ENCODE data around the gene TTC21B.

TTC21B gene

DNA sequence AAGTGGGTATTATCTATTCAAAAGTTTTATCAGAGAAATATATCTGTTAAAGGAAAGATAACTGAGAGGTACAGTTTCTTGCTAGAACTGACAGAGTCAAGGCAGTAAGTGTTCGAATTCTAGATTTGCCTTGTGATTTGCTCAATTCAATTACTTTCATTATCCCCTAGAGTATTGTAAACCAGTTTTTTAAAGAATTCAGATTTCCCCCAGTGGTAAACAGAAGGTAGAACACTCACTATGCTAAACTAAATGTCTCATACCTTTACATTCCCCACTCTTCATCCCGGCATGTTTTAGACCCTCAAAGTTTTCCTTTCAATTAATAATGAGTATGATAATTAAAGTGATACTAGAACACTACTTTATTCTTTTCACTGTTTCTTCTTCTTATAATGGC is 28.6 kb downstream of the TTC21B start:
- DNase-seq (ENCODE audit: low spot score): no peak

- no peak for DNase-seq (ENCODE audit: low spot score)
These were observed 32.8 kb downstream of the TTC21B start for GRCh38 chr2:165920748-165921147.

DNA sequence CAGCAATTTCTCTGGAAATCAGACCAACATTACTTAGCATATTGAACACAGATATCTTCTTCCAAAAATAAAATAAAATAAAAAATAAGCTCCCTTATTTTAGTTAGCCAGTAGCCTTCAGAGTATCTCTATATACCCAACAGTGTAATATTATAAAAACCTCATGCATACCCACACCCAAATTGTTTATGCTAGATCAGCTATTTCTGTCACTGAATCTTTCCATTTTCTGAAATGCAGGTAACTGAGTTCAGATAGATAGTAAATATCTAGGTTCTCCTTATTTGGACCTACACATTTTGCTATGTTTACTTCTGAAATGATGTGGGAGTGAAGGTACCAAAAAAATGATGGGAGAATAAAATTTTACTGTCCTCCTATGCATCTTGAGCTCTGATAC is 39.9 kb downstream of the TTC21B start:
- no peak for DNase-seq (ENCODE audit: low spot score)

GRCh38 chr2:165911981-165912380 is 41.6 kb downstream of the TTC21B start:
- DNase-seq (ENCODE audit: low spot score): no peak

- no peak for DNase-seq (ENCODE audit: low spot score)
These were observed 42.3 kb downstream of the TTC21B start for GRCh38 chr2:165911231-165911630.

DNA sequence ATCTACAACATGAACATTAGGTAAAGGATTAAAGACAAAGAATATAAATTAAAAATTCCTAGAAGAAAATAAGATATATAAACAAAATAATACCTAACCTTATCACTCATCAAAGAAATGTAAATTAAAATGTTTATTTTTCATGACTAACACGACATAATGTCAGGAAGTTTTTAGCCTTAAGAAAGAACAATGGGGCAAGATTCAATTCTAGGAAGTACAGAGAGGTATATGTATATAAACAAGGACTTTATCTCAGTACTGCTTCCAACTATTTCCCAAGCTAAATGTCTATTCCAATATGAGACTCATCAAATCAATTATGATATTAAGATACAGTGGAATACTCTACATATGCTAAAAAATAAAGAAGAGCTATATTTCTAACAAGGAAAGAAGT is 44.1 kb downstream of the TTC21B start:
- no peak for DNase-seq (ENCODE audit: low spot score)

GRCh38 chr2:165905854-165906253 is 47.7 kb downstream of the TTC21B start:
- no peak for DNase-seq (ENCODE audit: low spot score)

- no peak for DNase-seq (ENCODE audit: low spot score)
These were observed 48.3 kb downstream of the TTC21B start for GRCh38 chr2:165905269-165905668.

- no peak for DNase-seq (ENCODE audit: low spot score)
These were observed 49.1 kb downstream of the TTC21B start for GRCh38 chr2:165904432-165904831.

GRCh38 chr2:165903406-165903805 is 50.2 kb downstream of the TTC21B start:
- no peak for DNase-seq (ENCODE audit: low spot score)

DNA sequence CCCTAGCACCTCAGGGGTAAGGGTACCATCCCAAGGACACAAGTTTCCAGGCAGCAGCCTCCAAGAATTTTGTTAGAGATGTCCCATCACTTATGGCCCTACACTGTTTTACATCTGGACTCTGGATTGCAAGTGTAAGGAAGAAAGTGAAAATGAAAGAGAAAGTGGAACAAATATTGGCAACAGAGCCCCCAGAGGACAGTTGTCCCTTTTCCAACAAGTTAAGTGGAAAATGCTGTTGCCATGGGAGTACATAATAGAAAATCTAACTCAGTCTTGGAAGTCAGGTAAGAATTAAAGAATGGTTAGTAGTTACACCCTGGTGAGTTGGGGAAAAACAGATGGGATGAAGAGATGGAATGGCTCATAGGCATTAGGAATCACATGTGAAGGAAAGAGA is 50.6 kb downstream of the TTC21B start:
- DNase-seq (ENCODE audit: low spot score): no peak

- no peak for DNase-seq (ENCODE audit: low spot score)
These were observed 51.8 kb downstream of the TTC21B start for GRCh38 chr2:165901620-165902298.

DNA sequence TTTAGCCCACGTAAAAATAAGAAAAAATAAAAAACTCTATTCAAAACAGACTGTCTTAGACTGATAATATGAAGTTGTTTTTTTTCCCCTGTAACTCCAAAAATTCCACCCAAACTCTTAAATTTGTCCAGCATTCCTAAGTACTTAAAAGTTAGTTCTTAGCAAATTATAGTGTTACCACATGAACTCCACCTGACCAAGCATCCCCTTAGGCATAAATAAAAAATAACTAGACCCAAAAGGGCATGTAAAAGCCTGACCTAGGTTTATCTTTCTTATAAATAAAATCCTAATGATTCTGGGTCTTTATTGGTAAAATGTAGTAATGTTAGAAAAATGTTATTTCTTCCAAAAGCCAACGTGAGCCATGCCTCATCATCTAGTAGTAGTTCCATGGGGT is 54.3 kb downstream of the TTC21B start:
- DNase-seq (ENCODE audit: low spot score): no peak

- DNase-seq (ENCODE audit: low spot score): no peak
These were observed 55.2 kb downstream of the TTC21B start for GRCh38 chr2:165898381-165898780.

- no peak for DNase-seq (ENCODE audit: low spot score)
These were observed 55.9 kb downstream of the TTC21B start for GRCh38 chr2:165897726-165898125.

- DNase-seq (ENCODE audit: low spot score): no peak
These were observed 56.5 kb downstream of the TTC21B start for GRCh38 chr2:165897074-165897473.

DNA sequence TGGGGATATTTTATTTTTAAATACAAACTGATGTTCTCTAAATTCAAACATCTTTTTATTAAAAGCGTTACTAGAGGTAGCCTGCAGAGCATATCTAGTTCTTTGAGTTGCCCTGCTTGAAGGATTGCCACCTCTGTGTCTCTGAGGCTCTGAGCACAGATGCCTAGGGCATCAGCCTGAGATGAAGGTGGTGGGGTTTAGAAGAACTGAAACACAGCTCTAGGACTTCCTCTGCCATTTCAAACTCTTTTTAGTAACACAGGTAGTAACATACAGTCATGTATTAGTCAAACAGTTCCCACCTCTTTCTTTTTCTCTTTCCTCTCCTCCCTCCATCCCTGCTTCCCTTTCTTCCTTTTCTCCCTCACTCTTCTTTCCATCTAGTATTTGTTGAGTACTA is 57.6 kb downstream of the TTC21B start:
- no peak for DNase-seq (ENCODE audit: low spot score)

DNA sequence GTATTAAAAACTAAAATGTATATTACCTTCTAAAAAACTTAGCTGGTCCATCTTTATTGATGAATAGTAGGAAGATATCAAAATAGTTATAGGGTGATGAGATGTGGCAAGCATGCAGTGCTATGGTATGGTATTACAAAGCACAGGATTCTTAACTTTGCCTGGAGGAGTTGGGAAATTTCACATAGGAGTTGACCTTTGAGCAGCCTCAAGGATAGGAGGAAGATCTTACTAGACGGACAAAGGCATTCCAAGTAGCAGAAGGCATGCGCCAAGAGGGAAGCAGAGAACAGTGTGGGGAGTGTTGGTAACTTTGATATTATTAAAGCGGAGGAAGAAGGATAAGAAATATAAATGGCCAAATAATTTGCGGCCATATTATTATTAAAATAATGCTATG is 60.0 kb downstream of the TTC21B start:
- DNase-seq (ENCODE audit: low spot score): no peak

GRCh38 chr2:165892526-165892925 is 61.0 kb downstream of the TTC21B start:
- no peak for DNase-seq (ENCODE audit: low spot score)

DNA sequence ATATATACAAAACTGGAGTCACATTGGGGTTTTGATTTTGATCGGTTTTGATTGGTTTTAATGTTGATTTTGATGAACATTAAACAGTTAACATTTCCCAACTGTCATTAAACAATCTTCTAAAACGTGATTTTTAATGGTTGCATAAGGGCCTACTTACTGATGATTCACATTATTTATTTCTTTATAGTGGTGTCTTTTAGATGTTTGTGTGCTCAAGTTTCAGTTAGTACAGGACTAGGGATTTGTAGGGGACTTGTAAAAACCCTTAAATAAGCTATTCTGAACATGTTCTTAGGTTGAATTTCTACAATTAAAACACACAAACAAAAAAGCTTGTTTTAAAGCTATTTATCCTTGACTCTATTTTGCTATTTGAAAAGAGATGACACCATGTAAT is 61.6 kb downstream of the TTC21B start:
- no peak for DNase-seq (ENCODE audit: low spot score)

GRCh38 chr2:165891345-165891744 is 62.2 kb downstream of the TTC21B start:
- no peak for DNase-seq (ENCODE audit: low spot score)

DNA sequence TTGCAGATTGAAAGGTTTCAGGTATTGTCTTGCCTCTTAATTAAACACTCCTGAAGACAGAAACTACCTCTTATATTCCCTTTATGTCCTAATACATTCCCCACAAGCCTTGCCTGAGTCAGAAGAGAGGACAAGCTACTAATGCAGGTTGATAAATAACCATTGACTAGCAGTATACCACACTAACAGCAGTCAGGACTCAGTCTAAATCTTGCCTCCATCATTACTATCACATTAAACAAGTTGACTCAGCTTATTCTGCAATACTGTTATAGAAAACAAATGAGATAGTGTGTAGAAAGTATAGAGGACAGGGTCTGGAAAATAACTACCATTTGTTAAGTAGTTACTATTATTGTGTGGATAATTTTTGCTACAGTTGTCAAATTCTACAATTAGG is 63.8 kb downstream of the TTC21B start:
- DNase-seq (ENCODE audit: low spot score): no peak

DNA sequence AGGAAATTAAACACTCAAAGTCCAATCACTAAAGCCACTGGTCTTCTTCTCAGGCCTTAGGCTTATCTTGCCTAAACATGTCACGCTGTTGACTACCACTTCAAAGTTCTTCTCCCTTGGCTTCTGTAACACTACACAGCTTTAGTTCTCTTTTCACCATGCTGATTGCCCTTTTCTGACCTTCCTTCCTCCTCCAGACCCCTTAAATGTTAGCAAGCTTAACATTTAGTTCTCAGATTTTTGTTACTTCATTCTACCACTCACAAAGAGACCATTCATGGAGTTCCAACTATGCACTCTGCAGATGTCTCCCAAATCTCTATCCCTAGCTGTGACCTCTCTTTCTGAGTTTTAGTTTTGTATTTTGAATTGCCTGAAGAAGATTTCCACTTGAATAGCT is 64.4 kb downstream of the TTC21B start:
- no peak for DNase-seq (ENCODE audit: low spot score)

DNA sequence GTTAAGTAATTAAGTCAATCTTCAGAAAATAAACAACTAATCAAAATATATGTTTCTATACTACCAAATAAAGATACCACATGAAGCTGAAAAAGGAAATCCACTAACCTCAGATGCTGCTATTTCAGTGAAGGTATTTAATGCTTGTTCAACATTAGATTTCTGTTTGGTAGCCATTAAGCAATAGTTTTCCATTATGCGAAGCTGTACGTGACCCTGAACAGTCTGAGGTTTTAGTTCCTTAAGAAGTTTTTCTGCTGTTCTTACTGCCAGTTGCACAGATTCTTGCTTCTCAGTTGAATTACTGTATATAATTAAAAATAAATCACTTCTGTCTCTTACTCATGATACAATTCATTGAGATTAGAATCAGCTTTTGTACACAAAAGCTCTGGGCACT is 65.4 kb downstream of the TTC21B start:
- no peak for DNase-seq (ENCODE audit: low spot score)
